GM21737 (cell line): ENCODE data around the gene KCNJ4.
"Not testable (repeated sequence)": the region's sequence is repeated elsewhere in the genome, so short reads cannot be mapped to it uniquely, and the experiment has no call there.

ENCODE experiments used
- ATAC-seq: cut with Tn5 transposase; IDR thresholded peaks from one replicate; pipeline ENCODE4 v1.9.1; 2021; ENCODE audit warnings: mild to moderate bottlenecking, moderate library complexity; ENCODE audit not compliant: unreplicated experiment

The KCNJ4 gene

DNA sequence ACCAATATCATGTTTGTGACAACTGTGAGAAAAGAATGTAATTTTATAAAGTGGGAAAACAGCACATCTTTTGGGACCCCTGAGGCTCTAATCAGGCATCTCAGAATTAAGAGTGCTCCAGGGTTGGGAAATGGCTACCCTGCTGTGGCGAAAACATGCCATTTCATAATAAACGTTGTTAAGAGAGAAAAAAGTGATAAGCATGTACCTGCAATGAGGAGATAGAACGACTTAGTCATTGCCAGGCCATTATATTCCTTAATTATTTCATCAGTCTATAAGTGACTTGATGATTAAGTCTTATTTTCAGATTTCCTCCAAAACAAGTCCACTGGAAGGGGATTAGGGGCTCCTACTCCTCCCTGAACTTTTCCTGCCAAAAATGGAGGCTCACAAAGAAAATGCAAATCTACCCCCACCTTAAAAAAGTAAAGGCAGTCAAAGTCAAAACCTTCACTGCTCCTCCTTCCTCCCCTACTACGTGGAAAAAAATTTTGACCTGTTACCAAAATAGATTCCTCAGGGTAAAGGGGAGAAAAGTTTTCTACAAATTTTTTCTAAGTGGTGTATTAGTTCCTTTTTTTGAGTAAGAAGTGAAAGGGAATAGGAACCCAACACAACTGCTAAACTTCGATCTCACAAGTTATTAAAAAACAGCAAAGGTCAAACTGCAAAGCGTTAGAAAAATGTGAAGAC lies 59.9 kb downstream of the KCNJ4 start:
- ATAC-seq, result not testable (repeated sequence)

DNA sequence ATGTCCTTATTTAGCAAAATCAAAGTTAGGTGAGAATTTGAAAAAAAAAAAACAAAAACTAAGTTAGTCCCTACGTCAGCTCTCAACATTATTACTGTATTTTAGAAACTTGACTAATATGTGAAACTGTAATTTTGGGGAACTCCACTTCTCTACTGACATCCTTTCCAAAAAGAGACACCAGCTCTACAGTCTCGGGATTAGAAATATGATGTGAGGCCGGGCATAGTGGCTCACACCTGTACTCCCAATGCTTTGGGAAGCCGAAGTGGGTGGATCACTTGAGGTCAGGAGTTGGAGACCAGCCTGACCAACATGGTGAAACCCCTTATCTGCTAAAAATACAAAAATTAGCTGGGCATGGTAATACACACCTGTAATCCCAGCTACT lies 65.6 kb downstream of the KCNJ4 start:
- not testable (repeated sequence) for ATAC-seq

DNA sequence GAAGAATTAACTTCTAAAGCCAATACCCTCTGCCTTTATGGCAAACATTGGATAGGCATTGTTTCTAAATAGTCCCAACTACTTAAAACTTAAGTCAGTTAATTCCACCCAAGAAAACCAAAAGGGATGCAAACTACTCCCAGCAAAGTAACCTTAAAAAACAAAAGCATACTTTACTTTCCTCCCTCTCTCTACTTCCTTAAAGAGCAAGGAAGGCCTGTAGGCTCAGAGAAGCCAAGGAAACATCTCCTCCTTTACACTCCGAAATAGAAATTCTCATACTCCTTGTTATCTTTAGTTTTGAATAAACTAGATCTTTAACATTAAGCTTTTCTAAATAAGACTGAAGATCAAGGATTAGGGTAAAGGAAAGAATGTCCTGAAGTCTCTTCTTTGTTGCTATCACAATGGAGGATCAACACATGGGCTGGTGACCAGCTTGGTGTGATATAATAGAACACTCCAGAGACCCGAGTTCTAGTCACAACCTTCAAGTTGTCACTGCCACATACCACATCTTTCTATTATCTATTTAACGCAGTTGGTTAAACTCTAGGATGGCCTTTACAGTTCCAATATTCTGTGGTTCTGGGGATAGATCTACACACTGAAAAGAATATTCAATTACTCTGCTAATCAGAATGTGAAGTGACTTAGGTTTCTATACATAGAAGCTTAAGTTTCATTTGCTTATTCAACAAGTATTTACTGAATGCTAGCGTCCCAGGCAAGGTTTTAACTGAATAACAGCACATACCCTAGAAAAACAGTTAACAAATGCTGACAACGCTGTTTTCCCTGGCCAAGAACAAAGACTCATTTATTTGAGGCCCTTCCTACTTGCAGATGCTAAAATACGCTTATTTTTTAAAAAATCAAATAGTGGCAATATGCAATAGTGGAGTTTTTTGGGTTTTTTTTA lies 66.2 kb downstream of the KCNJ4 start:
- not testable (repeated sequence) for ATAC-seq

DNA sequence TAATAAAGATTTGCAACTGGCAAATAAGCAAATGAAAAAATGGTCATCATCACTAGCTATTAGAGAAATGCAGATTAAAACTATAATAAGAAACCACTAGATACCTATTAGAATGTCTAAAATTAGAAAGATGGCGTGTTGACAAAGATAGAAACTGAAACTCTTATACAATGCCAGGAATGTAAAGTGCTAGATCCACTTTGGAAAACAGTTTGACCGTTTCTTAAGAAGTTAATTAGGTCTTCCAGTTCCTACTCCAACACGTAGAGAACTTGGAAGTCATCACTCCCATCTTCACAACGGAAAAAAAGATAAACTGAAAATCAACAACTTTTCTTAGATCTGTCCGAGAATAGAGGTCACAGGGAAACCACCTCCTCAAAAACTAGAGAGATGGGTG lies 68.1 kb downstream of the KCNJ4 start:
- not testable (repeated sequence) for ATAC-seq

DNA sequence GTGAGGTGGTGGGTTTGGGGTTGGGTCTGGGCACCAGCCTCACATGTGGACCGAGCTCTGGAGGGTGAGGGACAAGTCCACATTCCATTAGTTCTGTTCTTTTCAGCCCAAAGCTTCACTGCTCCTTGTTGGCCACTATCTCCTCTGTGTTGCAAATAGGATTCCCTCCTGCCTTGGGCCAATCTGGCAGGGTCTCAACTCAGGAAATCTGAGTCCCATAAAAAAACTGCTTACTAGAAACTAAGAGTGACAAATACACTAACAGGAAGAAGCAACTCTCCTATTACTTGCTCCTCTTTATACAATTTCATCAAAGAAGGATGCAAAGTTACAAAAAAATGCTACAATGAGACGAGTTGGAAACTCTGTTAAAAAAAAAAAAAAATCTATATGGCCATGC lies 71.6 kb downstream of the KCNJ4 start:
- no peak for ATAC-seq

DNA sequence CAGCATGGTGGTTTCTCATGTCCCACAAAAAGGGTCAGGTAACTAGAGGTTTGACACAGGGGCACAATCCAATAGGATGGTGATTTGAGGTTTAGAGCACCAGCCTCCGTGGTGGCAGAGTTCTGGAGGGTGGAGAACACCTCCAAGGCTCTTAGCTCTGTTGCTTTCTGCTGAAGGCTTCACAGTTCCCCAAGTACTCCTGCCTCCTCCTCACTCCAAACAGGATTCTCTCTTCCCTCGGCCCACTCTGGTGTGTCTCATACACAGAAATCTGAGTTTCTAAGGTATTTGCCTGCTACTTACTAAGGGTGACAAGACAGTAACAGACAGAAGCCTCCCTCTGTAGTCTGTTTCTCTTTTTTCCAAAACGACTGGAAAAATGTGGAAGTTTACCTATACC lies 73.6 kb downstream of the KCNJ4 start:
- ATAC-seq, result not testable (repeated sequence)
